Activated CD4-positive, alpha-beta T cell treated with anti-CD3 and anti-CD28 coated beads, Interleukin-2, amount 50 U/mL, for 24 hours (primary cell): ENCODE results near the gene FBXO30.

Experiments used
- DNase-seq, 2 donors: peaks; one replicate each; pipeline ENCODE4 v3.0.0-alpha.2; 2020; ENCODE audit warnings: low read depth in 1 of 2, low spot score in 1 of 2

The FBXO30 gene, protein sequence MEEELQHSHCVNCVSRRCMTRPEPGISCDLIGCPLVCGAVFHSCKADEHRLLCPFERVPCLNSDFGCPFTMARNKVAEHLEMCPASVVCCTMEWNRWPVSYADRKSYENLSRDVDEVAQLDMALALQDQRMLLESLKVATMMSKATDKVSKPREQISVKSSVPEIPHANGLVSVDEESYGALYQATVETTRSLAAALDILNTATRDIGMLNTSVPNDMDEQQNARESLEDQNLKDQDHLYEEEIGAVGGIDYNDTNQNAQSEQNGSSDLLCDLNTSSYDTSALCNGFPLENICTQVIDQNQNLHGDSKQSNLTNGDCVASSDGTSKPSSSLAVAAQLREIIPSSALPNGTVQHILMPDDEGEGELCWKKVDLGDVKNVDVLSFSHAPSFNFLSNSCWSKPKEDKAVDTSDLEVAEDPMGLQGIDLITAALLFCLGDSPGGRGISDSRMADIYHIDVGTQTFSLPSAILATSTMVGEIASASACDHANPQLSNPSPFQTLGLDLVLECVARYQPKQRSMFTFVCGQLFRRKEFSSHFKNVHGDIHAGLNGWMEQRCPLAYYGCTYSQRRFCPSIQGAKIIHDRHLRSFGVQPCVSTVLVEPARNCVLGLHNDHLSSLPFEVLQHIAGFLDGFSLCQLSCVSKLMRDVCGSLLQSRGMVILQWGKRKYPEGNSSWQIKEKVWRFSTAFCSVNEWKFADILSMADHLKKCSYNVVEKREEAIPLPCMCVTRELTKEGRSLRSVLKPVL

GRCh38 chr6:145814501-145815308 lies at the start of gene FBXO30:
FBXO30 (minus strand) TSS chr6:145814795; CDS start chr6:145806405, 8,390 bp downstream.
- DNase-seq, result peak; percentile 74 to 84

DNA sequence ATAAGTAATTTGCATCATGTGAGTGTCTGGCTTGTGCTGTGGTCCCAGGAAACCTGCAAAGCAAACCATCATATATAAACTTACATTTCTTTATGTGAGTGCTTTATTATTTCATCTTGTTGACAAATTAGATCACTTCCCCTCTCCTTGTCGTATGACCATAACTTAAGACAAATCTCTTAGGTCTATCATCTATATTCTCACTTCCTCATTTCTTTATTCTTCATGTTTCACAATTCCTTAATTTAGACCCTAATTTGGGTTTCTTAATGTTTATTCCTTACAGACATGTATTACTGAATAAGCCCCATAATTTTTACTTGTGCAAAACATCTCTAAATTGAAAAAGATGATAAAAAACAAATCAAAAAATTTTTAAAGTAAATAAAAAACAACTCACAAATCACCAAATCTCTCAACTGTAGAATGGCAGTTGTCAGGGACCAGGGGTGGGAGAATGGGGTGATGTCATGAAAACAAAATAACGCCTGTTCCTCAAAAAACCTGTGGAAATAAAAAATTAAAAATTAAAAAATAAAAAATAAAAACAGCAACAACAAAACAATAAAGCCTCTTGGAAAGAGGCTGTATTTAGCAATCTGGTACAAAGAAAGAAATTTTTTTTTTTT lies 49.5 kb upstream of the FBXO30 start:
- DNase-seq, result no peak

GRCh38 chr6:145863366-145863765 lies 48.8 kb upstream of the FBXO30 start:
- DNase-seq, result no peak

DNA sequence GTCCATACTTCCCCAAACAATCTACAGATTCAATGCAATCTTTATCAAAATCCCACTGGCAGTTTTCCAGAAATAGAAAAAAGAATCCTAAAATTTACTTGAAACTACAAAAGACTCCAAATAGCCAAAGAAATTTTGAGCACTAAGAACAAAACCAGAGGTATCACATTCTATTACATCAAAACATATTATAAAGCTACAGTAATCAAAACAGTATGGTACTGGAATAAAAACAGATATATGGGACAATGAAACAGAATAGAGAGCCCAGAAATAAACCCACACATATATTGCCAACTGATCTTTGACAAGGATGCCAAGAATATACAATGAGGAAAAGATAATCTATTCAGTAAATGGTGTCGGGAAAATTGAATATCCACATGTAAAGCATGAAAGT lies 46.0 kb upstream of the FBXO30 start:
- DNase-seq, result no peak

- DNase-seq, result no peak
Measured at GRCh38 chr6:145850671-145851070, 36.1 kb upstream of the FBXO30 start.

- no peak for DNase-seq
Measured at GRCh38 chr6:145848541-145848940, 33.9 kb upstream of the FBXO30 start.

- DNase-seq, result no peak
Measured at GRCh38 chr6:145845557-145845956, 31.0 kb upstream of the FBXO30 start.

DNA sequence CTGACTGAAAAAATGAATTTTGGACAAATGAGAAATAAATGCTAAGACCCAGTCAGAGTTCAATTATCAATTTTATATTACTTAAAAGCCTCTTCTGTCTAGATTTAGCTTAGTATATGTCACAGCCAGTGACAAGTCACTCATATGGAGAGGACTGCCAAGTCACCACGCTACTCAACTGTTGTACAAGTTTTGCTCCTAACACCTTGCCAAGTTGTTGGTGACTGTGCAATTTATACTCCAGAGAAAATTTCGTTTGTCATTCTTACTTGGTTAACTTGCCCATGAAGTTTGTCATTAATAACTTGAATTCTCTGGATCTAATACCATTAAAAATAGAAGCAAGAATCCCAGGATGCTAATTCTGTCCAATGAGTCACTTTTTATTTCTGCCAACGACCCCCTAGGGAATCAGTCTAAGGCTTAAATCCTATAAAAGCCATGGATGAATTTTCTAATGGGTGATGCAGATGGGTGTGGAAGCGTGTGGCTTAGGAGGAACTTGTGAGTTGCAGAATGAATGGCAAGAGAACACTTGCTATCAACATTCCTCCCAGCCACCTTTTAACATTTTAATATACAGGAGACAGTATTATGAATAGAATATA lies 30.4 kb upstream of the FBXO30 start:
- DNase-seq, result no peak

GRCh38 chr6:145842693-145843546 lies 28.3 kb upstream of the FBXO30 start:
- DNase-seq, result no peak

GRCh38 chr6:145841668-145842067 lies 27.1 kb upstream of the FBXO30 start:
- DNase-seq, result no peak

DNA sequence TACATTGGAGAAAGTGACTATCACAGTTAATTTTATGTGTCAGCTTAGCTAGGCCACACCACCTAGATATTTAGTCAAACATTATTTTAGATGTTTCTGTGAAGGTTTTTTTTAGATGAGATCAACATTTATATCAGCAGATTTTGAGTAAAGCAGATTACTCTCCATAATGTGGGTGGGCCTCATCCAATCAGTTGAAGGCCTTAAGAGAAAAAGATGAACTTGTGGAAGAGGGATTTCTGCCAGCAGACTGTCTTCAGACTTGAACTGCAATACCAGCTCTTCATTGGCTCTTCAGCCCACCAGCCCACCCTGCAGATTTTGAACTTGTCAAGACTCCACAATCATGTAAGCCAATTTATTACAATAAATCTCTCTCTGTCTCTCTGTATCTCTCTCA lies 25.1 kb upstream of the FBXO30 start:
- no peak for DNase-seq

GRCh38 chr6:145838305-145838704 lies 23.7 kb upstream of the FBXO30 start:
- DNase-seq, result no peak

GRCh38 chr6:145836772-145837171 lies 22.2 kb upstream of the FBXO30 start:
- DNase-seq, result no peak

- no peak for DNase-seq
Measured at GRCh38 chr6:145836170-145836569, 21.6 kb upstream of the FBXO30 start.

DNA sequence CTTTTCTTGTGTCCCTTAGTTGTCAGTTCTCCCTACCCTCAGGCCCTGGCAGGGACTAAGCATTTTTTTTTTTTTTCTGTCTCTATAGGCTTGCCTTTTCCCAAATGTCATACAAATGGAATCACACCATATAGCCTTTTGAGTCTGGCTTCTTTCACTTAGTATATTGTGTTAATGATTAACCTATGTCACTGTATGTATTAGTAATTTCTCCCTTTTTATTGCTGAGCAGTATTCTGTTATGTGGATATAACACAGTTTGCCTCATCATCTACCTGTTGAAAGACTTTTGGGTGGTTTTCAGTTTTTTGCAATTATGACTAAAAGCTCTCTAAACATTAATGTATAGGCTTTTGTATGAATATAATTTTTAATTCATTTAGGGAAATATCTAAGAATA lies 16.0 kb upstream of the FBXO30 start:
- no peak for DNase-seq

DNA sequence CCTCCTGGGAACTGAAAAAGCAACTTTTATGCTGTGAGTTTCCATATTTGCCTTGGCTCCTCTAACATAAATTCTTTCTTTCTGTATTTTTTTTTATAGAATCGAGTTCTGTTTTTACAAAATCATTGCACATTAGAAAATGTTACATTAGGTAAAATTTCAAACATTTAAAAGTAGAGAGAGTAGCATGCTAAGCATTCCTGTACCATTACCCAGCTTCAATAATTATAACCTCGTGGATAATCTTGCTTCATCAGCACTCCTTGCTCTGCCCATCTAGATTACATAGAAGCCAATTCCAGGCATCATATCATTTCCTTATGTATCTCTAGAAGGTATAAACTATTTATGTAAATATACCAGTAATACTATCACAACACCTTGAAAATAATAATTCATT lies 15.4 kb upstream of the FBXO30 start:
- no peak for DNase-seq

DNA sequence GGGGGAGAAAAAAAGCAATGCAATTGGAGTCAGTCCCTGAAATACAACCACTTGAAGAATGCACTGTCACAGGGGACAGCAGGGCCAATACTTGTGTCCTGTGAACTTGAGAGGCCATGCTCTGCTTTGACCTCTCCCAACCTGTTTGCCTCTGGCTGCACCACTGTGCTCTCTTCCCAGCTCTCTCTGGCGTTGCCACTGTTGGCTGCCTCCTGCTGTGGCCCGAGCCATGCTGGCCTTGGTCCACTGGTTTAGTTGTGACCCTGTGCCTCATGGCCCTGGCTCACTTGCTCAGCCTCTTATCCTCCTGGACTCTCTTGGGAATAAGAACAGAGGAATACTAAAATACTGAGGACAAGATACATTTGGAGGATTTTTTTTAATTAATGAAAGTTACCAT lies 14.5 kb upstream of the FBXO30 start:
- DNase-seq, result no peak

GRCh38 chr6:145824344-145824743 lies 9.7 kb upstream of the FBXO30 start:
- DNase-seq, result no peak

DNA sequence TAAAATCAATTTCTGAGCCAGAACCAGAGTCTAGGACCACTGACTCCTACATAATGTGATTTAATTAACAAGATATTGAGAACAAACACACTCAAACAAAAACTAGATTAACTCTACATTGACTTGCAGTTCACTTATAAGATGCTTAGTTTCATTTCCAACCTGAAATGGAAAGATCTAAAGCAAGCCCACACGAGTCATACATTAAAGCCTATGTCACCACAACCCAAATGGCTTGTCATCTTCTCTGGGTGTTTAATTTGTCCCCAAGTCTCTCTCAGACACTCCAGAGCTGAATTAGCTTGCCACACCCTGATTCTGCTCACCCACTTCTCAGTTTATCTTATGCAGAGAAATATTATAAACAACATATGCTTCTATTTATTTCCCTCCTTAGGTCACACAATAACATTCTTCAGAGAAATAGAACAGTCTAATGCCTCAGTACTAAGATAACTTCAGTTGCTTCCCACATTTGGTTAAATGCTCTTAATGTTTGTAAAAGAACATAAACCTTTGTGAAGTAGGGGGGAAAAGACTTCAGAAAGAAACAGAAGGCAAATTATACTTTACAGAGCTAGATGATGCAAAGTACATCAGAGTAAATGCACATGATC lies 8.8 kb upstream of the FBXO30 start:
- no peak for DNase-seq
